CD14-positive monocyte (primary cell): ENCODE data around the gene MYL6B. TPM values are rescaled to one million over a fixed set of nuclear protein-coding genes. Genes with fewer than 3 reads are reported as not detected.

Experiments
- DNase-seq, 3 donors: peaks; one replicate each; pipeline ENCODE4 v3.0.0-alpha.2; 2011 to 2022
- H2AFZ ChIP-seq: 2 replicates; pipeline ENCODE4 v1.6.0; 2012; ENCODE audit warnings: mild to moderate bottlenecking, low read depth, low read length, inconsistent platforms; ENCODE audit not compliant: insufficient read depth, poor library complexity, severe bottlenecking
- H3K27ac ChIP-seq, 2 donors: 1 replicate in 1 of 2; 2 replicates in 1 of 2; pipeline ENCODE4 v1.5.1; 2012 to 2013; ENCODE audit warnings: low read length in 2 of 2, control low read depth in 1 of 2, inconsistent platforms in 1 of 2, low read depth in 1 of 2, mild to moderate bottlenecking in 1 of 2
- H3K27me3 ChIP-seq, 2 donors: one replicate each; pipeline versions ENCODE4 v1.6.0 to v1.6.1; 2011 to 2013; ENCODE audit warnings: low read length in 2 of 2; ENCODE audit not compliant: control insufficient read depth in 2 of 2, insufficient read depth in 2 of 2
- H3K36me3 ChIP-seq, 2 donors: replicated peaks in 1 of 2; 1 replicate in 1 of 2; 2 replicates in 1 of 2; pipeline versions ENCODE4 v1.5.1 to v1.6.1; 2012 to 2013; ENCODE audit warnings: low read length in 2 of 2, control low read depth in 1 of 2, inconsistent platforms in 1 of 2, mild to moderate bottlenecking in 1 of 2; ENCODE audit not compliant: insufficient read depth in 2 of 2, control insufficient read depth in 1 of 2
- H3K4me1 ChIP-seq, 2 donors: 1 replicate in 1 of 2; 2 replicates in 1 of 2; pipeline versions ENCODE4 v1.5.1 to v1.6.1; 2012 to 2013; ENCODE audit warnings: low read length in 2 of 2, control low read depth in 1 of 2, inconsistent platforms in 1 of 2, mild to moderate bottlenecking in 1 of 2, moderate library complexity in 1 of 2; ENCODE audit not compliant: insufficient read depth in 2 of 2, control insufficient read depth in 1 of 2
- H3K4me2 ChIP-seq: replicated peaks from 2 replicates; pipeline ENCODE3; 2012; ENCODE audit warnings: low read length, moderate library complexity, mild to moderate bottlenecking; ENCODE audit not compliant: poor library complexity, severe bottlenecking; ENCODE audit errors: extremely low read depth
- H3K4me3 ChIP-seq, 3 experiments: fragments of 200-600 bp in 1 of 3; sonication (generic) in 1 of 3; replicated peaks in 1 of 3; 1 replicate in 2 of 3; 2 replicates in 1 of 3; pipeline ENCODE4 v1.5.1; 2011 to 2013; ENCODE audit warnings: low read length in 3 of 3, mild to moderate bottlenecking in 3 of 3, control low read depth in 2 of 3, low read depth in 2 of 3, inconsistent platforms in 1 of 3, moderate library complexity in 1 of 3
- H3K79me2 ChIP-seq: 2 replicates; pipeline ENCODE4 v1.6.0; 2012; ENCODE audit warnings: mild to moderate bottlenecking, control low read depth, inconsistent platforms, low read length, moderate library complexity; ENCODE audit not compliant: insufficient read depth
- H3K9ac ChIP-seq: 2 replicates; pipeline ENCODE4 v1.6.0; 2017; ENCODE audit warnings: low read length, mild to moderate bottlenecking; ENCODE audit not compliant: insufficient read depth, poor library complexity, severe bottlenecking
- H3K9me3 ChIP-seq, 2 donors: replicated peaks in 1 of 2; 1 replicate in 1 of 2; 2 replicates in 1 of 2; pipeline versions ENCODE4 v1.5.1 to v1.6.1; 2012 to 2013; ENCODE audit warnings: low read length in 2 of 2, control low read depth in 1 of 2; ENCODE audit not compliant: control insufficient read depth in 1 of 2, insufficient read depth in 1 of 2
- H4K20me1 ChIP-seq: 2 replicates; pipeline ENCODE4 v1.6.0; 2012; ENCODE audit warnings: mild to moderate bottlenecking, low read length, control low read depth, moderate library complexity; ENCODE audit not compliant: insufficient read depth
- H3K27ac Mint-ChIP-seq, 7 donors: one replicate each; pipeline ENCODE4 v1.8.0; 2020; ENCODE audit warnings: mild to moderate bottlenecking in 7 of 7, mixed read lengths in 7 of 7, moderate library complexity in 6 of 7, inconsistent platforms in 2 of 7
- H3K27me3 Mint-ChIP-seq, 3 donors: one replicate each; pipeline ENCODE4 v1.8.0; 2021 to 2022; ENCODE audit warnings: low read depth in 3 of 3, mild to moderate bottlenecking in 3 of 3, mixed read lengths in 3 of 3, moderate library complexity in 3 of 3, inconsistent platforms in 1 of 3
- H3K36me3 Mint-ChIP-seq, 2 donors: one replicate each; pipeline ENCODE4 v1.8.0; 2020; ENCODE audit warnings: mixed read lengths in 2 of 2, inconsistent platforms in 1 of 2, mild to moderate bottlenecking in 1 of 2
- H3K4me1 Mint-ChIP-seq: one replicate; pipeline ENCODE4 v1.8.0; 2020; ENCODE audit warnings: mild to moderate bottlenecking, mixed read lengths
- H3K4me3 Mint-ChIP-seq, 2 donors: one replicate each; pipeline ENCODE4 v1.8.0; 2020; ENCODE audit warnings: mild to moderate bottlenecking in 2 of 2, mixed read lengths in 2 of 2, moderate library complexity in 1 of 2
- H3K9me3 Mint-ChIP-seq, 7 donors: one replicate each; pipeline ENCODE4 v1.8.0; 2020 to 2022; ENCODE audit warnings: mixed read lengths in 7 of 7, mild to moderate bottlenecking in 6 of 7, moderate library complexity in 6 of 7, inconsistent platforms in 2 of 7
- CTCF ChIP-seq: fragments of 200-600 bp; IDR thresholded peaks from one replicate; pipeline ENCODE4 v1.8.0; 2022; ENCODE audit warnings: antibody characterized with exemption, mild to moderate bottlenecking
- WGBS: methylation state at CpG from one replicate; pipeline ENCODE4 v1.1.5; 2013; ENCODE audit warnings: missing lambda C conversion rate; ENCODE audit not compliant: insufficient coverage; 5-methylcytosine and 5-hydroxymethylcytosine counted together
- intact Hi-C, 2 donors: fragments of 100-400 bp; cut with micrococcal nuclease; formaldehyde crosslinking; loops; one replicate each; pipeline versions ENCODE4 v1.15.0 to v1.15.1; 2023
- polyA plus RNA-seq, 3 donors: library from polyadenylated mRNA; depleted of rRNA in 1 of 3; unstranded in 2 of 3; stranded (reverse) in 1 of 3; fragments of 300-500 nt in 2 of 3; fragments of >200 nt in 1 of 3; fragmentation: Illumina TruSeq in 2 of 3; gene quantifications; 1 replicate in 2 of 3; 2 replicates in 1 of 3; pipeline ENCODE4 v1.2.3, GENCODE V29; 2012 to 2021

MYL6B gene
- polyA plus RNA-seq, 3 donors = 2.7 to 4.3 (median 4.1) TPM

- no peak overlapping the region for H3K4me2 ChIP-seq
- no peak overlapping the region for H3K4me3 ChIP-seq
- H3K9ac ChIP-seq = no peak overlapping the region
- DNase-seq = no peak
- Mint-ChIP-seq H3K27me3 (peaks cover 0 to 4% (median 2%) of the 10 kb centered on the region in 3 donors), H3K9me3 (peaks cover 0 to 4% (median 0%) of the 10 kb centered on the region in 7 donors), H3K36me3 (peaks cover 84 to 93% of the 10 kb centered on the region in 2 donors), H3K4me1 (peaks cover 6% of the 10 kb centered on the region), H3K4me3 (no peak overlapping the region), H3K27ac (no peak overlapping the region)
- WGBS = no CpG with 5 or more reads among the region's 6 CpGs
- intact Hi-C loops = no loop called here
- H3K4me1 ChIP-seq = peaks cover 4 to 5% of the 10 kb centered on the region in 2 donors
- H3K27ac ChIP-seq = no peak overlapping the region
- peaks cover 78 to 97% of the 10 kb centered on the region in 2 donors for H3K36me3 ChIP-seq
- no peak for TF ChIP-seq CTCF
- H3K27me3 ChIP-seq = no peaks in the 10 kb centered on the region
- no peaks in the 10 kb centered on the region for H3K9me3 ChIP-seq
- peaks cover 11% of the 10 kb centered on the region for H3K79me2 ChIP-seq
- H2AFZ ChIP-seq = no peak overlapping the region
- H4K20me1 ChIP-seq = no peaks in the 10 kb centered on the region
These were observed 17.5 kb upstream of the MYL6B start for GRCh38 chr12:56134897-56135296.

- H3K27me3 Mint-ChIP-seq = peaks cover 0 to 2% (median 2%) of the 10 kb centered on the region in 3 donors
- Histone ChIP-seq H3K79me2 (no peaks in the 10 kb centered on the region), H4K20me1 (no peaks in the 10 kb centered on the region), H3K4me1 (peaks cover 14 to 15% of the 10 kb centered on the region in 2 donors), H3K27me3 (no peaks in the 10 kb centered on the region), H2AFZ (no peak overlapping the region), H3K36me3 (peaks cover 68 to 88% of the 10 kb centered on the region in 2 donors), H3K4me2 (no peak overlapping the region), H3K27ac (no peak overlapping the region), H3K4me3 (no peak overlapping the region), H3K9me3 (no peaks in the 10 kb centered on the region), H3K9ac (no peak overlapping the region)
- H3K9me3 Mint-ChIP-seq = no peaks in the 10 kb centered on the region
- H3K27ac Mint-ChIP-seq = no peak overlapping the region
- 73% methylated on average over 2 of the region's 14 CpGs for WGBS
- TF ChIP-seq CTCF = no peak
- no peak overlapping the region for H3K4me3 Mint-ChIP-seq
- peaks cover 75 to 85% of the 10 kb centered on the region in 2 donors for H3K36me3 Mint-ChIP-seq
- DNase-seq = no peak
- peaks cover 15% of the 10 kb centered on the region for H3K4me1 Mint-ChIP-seq
- intact Hi-C loops = no loop called here
These were observed 14.4 kb upstream of the MYL6B start for GRCh38 chr12:56137853-56138571.
